DND-41 (cell line): ENCODE results near the gene USB1.

Source experiments
- EZH2 ChIP-seq: IDR thresholded peaks from 3 replicates; pipeline ENCODE4 v1.6.1; 2012; ENCODE audit warnings: borderline replicate concordance, low read depth, mild to moderate bottlenecking, moderate library complexity, low read length, inconsistent platforms; ENCODE audit not compliant: severe bottlenecking
- TF ChIP-seq, protein P1 (sequence below): IDR thresholded peaks from 2 replicates; pipeline ENCODE4 v1.5.1; 2012; ENCODE audit warnings: borderline replicate concordance, low read length, moderate library complexity, mild to moderate bottlenecking; ENCODE audit not compliant: poor library complexity, severe bottlenecking; ENCODE audit errors: extremely low read depth

DNA sequence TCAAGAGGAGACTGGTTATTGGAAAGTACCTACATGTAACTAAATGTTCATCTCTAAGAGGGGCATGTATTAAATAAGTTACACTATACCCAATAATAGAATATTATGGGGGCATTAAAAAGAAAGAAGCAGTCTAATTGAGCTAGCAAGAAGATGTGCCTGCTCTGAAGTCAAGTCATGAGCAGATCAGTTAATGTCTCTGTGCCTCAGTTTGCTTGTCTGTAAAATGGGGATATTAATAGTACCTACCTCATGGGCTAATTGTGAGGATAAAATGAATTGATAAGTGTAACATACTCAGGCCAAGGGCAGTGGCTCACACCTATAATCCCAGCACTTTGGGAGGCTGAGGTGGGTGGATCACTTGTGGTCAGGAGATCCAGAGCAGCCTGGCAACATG, 33.3 kb upstream of the USB1 start:
- TF ChIP-seq, protein P1, sequence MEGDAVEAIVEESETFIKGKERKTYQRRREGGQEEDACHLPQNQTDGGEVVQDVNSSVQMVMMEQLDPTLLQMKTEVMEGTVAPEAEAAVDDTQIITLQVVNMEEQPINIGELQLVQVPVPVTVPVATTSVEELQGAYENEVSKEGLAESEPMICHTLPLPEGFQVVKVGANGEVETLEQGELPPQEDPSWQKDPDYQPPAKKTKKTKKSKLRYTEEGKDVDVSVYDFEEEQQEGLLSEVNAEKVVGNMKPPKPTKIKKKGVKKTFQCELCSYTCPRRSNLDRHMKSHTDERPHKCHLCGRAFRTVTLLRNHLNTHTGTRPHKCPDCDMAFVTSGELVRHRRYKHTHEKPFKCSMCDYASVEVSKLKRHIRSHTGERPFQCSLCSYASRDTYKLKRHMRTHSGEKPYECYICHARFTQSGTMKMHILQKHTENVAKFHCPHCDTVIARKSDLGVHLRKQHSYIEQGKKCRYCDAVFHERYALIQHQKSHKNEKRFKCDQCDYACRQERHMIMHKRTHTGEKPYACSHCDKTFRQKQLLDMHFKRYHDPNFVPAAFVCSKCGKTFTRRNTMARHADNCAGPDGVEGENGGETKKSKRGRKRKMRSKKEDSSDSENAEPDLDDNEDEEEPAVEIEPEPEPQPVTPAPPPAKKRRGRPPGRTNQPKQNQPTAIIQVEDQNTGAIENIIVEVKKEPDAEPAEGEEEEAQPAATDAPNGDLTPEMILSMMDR, result no peak
- no peak for TF ChIP-seq EZH2
